ENCODE measurements around the gene CCDC184.
"Not testable (repeated sequence)": the region's sequence is repeated elsewhere in the genome, so short reads cannot be mapped to it uniquely, and the experiment has no call there.

Gene CCDC184

DNA sequence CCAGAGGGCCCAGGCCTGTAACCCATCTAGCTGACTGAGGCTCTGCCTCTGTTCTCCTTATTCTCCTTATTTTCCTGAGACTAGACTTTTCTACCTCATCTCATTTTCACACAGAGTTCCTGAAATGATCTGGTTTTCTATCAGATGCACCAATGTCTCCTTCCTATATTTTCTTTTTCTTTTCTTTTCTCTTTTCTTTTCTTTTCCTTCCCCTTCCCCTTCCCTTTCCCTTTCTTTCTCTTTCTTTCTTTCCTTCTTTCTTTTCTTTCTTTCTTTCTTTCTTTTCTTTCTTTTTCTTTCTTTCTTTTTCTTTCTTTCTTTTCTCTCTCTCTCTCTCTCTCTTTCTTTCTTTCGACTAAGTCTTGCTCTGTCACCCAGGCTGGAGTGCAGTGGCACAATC is 3.0 kb upstream of the CCDC184 start:
- DNase-seq: no peak

DNA sequence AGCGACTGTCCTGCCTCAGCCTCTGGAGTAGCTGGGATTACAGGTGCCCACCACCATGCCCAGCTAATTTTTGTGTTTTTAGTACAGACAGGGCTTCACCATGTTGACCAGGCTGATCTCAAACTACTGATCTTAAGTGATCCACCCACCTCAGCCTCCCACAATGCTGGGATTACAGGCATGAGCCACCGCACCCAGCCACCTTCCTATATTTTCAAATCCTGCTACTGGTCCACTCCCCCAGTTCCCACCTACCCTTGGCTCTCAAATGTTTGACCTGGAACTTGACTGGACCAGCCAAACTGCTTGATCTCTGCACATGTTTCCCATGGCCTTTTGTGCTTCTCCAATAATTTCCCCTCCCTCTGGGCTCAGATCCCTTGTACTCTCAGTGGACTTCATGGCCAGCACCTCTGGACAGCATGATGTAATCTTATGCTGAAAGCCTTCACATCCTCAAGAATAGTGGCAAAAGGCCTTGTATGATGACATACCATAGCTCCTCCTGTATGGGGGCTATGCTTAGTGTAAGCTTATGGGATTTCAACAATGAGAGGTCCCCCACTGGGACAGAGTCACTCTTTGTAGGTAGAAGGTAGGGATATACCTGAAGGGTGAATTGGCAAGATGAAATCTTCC is 2.5 kb upstream of the CCDC184 start:
- no peak for DNase-seq

DNA sequence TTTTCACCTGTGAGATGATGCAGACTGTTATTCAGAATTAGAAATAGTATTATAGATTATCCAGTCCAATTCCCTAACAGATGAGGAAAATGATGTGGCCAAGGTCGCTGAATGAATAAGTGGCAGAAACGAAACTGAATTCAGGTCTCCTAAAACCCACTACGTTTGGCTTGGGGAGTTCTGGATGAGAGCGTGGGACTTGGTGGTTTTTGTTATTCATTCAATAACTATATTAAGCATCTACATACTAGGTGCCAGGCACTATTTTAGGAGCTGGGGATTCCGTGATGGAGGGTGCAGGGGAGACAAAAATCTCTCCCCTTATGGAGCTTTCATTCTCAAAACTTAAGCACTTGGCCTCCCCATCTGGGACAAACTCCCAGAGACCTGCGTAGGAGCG is 813 bp upstream of the CCDC184 start:
- no peak for DNase-seq

DNA sequence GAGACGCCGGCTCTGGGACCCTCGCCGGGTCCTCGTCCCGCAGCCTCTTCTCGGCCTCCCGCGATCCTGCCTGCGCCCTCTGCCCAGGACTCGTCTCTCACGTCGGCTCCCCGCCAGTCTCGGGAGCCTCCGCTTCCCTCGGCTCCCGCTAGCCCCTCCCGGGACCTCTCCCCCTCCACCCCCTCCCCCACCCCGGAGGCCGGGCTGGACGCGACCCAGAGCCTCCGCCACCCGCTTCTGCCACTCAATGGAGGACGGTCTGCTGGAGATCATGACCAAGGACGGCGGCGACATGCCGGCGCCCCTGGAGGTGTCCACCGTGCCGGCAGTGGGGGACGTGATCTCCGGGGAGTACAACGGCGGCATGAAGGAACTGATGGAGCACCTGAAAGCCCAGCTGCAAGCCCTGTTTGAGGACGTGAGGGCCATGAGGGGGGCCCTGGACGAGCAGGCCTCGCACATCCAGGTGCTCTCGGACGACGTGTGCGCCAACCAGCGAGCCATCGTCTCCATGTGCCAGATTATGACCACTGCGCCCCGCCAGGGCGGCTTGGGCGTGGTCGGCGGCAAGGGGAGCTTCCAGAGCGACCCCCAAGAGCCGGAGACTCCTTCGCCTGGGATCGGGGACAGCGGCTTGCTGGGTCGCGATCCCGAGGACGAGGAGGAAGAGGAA is 568 bp downstream of the CCDC184 start:
- no peak for DNase-seq

DNA sequence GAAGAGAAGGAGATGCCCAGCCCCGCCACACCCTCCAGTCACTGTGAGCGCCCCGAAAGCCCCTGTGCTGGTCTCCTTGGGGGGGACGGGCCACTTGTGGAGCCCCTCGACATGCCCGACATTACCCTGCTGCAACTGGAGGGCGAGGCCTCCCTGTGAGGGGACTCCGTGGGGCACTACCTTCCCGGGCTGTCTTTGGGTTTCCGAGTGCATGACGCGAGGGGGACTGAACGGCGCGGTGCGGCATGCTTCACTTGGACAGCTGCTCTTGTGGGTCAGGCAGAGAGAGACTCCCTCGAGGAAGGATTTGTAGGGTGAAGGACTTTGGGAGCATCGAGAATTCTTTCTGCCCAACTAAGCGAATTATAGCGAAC is 1.1 kb downstream of the CCDC184 start:
- peak in 1 of 2 experiments; percentile 28 for DNase-seq

DNA sequence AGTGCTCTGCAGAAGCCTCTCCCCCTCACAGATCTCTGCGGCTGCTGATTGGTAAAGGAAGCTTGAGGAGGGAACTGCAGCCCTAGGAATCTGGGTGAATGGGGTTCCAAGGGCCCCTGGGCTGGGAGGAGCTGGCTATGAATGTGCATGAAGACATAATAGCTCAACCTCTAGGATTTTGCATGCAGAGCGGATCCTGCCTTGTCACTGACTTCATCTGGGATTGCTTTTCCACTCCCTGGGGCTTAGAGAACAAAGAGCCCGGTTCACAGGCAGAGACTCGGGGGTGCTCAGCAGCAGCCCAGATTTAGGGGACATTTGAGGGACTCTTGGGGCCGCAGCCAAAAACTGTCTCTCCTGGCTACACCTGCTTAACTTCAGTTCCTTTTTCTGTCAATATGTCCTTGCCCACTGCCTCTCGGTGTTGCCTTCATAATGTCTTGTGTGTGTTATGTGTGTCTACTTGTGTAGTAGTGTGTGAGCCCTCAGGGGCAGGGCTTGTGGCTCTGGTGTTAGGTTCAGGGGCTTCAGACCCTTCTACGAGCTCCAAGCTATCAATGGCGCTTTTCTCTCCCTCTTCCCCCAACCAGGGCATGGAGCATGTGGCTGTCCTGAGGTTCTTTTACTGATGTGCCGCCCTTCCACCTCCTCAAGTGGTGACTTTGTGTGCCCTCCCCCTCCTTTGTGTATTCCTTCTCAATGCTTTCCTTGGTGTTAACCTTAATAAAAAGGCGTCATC is 1.9 kb downstream of the CCDC184 start:
- peak in 1 of 2 experiments; percentile 5 for DNase-seq

DNA sequence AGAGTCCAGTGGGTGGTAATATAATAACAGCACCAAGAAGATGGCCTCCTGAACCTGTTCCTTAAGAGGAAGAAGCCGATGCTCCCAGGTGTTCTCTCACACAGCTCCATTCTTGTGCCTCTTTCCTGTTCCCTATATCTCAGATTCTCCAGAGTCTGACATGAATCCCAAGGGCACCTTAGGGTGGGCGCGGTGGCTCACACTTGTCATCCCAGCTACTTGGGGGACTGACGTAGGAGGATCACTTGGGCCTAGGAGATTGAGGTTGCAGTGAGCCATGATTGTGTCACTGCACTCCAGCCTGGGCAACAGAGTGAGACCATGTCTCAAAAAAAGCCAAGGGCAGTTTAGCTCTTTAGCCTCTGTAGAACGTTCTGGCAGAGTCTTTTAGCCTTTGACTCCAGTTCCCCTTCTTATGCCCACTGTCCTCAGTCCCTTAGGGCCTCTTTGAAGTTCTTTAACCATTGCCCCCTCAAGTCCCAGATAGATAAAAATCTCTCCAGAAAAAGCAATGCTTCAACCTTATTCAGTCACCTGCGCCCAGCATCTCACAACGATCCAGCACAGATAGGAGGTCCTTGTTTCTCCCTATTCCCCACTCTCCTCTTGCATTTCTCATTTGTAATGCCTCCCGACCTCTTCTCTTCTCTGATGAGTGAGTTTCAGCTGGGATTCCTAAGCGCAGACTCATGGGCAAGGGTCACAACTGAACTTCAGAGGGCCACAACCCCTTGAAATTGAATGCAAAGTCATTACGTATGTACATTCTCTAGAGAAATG is 4.7 kb downstream of the CCDC184 start:
- DNase-seq: no peak

DNA sequence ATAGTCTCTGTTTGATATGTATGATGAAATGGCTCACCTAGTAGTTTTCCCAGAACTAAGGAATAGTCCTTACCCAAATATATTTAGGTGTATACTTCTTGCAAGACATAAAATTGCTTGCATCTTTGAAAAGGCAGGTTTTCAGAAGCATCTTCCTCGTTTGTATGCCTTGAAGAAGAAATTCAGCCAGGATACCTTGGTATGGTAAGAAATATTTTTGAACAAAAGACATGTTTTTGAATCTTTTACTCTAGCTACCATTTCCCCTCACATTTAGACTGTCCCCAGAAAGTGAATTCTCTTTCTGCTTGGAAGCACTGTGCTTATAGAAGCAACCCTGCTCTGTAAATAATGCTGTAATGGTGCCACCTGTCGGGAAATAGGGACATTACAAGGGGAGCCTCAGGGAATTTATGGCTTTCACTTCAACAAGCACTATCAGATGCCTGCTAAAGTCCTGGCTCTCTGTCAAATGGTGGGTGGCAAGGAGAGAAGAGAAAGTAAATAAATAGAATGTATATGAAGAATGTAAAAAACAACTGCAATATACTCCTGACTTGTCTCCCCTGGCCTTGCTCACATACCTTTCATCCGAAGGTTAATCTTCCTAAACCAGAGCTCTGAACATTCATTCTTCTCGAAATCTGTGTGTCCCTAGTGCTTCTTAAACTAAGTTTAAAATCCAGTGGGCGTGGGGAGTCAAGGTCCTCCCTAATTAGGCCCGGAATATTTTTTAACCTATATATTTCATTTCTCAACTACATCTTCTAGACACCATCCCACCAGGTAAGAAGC is 6.1 kb downstream of the CCDC184 start:
- DNase-seq: peak; percentile 59 to 74

DNA sequence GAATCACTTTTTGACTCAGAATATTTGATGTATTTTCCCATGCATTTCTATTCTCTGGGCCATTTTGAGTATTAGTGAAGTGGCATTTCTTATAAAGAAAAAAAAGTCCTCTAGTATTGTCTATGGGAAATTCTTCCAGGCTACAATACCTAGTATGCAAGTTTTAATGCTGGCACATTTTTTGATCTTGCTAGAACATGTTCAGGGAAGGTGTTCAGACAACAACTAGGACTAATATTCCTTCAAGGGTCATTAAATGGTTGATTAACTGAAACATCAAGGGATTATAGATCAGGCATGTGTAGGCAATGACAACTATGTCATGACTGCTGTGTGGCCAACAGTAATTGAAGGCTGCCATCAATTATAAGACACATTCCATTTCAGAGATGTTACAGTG is 7.7 kb downstream of the CCDC184 start:
- no peak for DNase-seq

DNA sequence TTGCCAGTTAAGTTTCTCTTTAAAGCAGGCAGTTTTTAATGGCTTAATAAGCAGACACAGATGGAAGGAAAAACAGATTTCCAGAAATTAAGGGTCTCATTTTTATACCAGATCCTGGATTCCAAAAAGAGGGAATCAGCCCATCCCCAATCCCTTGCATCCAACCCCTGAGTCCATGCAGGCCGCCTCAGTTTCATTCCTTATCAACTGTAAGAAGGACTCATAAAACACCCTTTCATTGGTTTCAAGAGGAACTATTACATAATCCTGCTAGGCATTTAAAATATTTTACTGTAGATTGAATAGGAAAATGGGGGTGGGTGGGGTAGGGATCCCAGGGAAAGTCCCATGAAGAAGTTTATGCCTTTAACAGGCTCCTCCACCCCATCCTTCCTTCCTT is 9.4 kb downstream of the CCDC184 start:
- no peak for DNase-seq

DNA sequence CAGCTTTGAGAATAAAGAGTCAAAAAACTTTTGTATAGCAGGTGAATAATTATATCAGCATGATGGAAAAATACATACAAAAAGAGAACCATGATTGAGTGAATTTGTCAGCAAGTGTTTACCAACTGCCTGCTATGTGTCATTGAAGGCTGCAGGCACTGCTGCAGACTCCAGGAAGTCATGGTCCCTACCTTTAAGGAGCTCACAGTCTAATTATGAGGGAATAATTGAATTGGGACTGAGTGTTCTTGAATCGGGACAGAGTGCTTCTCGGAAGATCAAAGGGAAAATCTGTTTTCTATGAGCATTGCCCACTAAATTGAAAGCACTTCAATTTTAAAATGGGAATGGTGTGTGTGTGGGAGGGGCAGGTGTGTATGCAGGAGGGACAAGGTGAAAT is 10.2 kb downstream of the CCDC184 start:
- no peak for DNase-seq

DNA sequence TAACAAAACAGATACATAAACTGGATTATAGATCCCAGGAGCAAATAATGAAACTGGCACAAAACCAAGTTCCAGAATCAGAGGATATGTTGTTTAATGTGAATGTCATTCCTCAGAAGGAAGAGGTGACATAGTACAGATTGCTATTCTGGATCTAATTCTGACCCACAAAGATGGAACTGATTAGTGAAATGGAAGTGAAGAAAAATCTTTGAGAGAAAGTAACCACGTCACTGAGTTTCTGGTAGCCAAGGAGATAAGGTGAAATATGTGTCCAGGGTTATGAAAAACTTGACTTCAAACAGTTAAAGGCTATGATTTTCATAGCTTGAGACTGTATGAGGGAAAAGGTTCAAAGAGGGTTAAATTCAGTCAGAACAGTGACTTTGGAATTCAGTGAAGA is 11.4 kb downstream of the CCDC184 start:
- no peak for DNase-seq

DNA sequence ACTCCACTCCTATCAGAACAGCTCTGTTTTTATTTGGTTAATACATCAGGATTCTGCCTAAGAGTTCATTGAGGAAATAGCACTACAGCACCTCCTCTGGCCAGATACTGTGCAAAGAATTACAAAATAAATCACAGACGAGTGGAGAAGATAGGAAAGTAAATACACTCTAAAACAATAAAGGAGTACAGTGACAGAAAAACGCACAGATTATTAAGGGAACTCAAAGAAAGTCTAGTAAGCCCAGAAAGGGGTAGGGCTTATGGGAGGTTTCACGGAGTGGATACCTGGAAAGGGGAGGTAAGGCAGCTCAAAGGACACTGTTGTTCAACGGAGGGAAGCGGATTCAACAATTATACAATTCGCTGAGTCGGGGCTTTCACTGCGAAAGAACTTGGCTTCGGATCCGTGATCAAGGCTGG is 14.1 kb downstream of the CCDC184 start:
- DNase-seq: peak in 1 of 2 experiments; percentile 33

DNA sequence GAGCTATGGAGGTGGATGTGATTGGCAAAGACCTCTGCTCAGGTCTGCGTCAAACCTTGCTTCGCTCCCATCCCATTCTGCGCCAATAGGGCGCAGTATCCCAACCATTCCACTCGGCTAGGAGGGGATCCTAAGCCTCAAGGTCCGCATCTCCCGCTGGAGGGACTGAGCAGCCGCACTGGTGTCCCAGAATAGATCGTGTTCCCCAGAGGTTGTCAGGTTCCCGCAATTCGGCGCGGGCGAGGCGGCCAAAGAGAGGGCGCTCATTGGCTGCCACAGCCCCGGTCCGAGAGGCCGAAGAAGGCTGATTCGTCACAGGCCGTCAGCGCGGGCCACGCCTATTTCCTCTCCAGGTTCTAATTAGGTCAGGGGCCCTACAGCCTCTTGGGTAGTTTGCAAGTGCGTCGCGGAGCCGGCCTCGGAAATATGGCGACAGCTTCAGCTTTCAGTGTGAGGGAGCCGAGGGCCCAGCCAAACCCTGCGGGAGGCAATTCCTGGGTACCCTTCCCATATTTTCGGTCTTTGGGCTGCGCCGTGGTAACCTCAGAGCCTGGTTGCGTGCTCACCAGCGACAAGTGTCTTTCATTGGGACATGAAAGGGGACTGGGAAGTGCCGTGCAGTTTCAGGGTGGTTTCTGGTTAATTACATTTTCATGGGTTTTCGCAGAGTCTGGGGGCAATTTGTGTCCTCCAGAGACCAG is 14.7 kb downstream of the CCDC184 start:
- peak; percentile 80 to 88 for DNase-seq

DNA sequence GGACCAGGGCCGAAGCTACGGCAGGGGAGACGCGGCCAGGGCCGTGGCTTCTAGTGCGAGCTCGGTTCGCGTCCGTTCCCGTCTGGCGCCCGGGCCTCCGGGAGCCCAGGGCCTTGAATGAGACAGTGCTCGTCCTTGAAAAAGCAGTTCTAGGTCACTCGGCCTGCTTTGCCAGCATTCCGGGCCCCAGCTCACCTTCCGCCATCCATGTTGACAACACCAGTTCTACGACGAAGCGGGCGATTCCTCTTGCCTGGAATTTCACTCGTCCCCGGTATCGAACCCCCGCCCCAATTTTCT is 15.2 kb downstream of the CCDC184 start:
- DNase-seq: no peak

DNA sequence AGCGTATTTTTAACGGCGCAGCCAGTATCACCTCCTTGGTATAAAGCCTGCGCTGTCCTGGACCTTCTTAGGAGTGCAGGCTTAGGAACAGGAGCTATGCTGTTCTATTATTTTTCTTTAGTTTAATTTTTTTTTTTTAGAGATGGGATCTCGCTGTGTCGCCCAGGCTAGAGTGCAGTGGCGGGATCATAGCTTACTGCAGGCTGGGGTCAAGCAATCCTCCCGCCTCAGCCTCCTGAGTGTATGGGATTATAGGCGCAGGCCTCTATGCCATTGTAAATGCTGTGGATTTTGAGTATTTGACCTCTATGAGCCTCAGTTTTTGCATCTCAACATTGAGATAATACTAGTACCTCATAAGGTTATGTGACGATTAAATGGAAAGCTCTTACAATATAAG is 15.5 kb downstream of the CCDC184 start:
- DNase-seq: no peak

DNA sequence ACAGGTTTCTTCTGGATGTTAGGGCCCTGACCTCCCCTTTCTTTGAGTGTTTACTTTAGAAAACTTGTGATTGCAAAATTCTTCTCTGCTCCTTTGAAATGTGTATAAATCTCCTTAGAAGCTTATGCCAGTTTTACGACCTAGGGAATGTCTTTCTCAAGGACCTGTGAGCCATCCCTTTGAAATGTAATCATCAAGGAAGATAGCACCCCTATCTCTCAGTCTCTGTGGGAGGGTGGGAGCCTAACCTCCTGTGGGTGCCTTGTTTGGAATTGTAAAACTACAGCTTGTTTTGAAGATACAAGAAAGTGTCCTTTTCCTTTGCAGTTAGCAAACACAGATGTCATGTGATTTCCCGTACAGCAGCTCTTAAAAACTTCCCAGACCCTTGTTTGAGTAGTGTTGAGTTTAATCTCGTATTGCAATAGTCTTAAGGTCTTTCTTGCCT is 16.4 kb downstream of the CCDC184 start:
- DNase-seq: no peak

DNA sequence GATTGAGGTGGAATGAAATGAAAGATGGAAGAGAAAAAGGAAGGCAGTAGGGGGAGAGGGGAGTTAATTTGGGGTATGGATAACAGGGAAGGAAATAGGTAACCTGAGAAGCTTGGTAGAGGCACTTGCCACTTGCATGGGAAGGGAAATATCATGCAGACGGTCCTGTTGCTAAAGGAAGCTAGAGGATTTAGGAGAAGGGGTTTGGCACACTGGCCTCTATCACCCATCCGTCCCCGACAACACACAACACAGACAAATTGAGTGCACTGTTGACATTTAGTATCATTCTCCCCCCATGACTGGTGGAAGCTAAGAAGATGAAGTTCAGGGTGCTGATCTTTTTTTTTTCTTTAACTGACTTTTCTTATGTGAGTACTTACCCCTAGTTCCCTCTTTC is 17.6 kb downstream of the CCDC184 start:
- DNase-seq: no peak

DNA sequence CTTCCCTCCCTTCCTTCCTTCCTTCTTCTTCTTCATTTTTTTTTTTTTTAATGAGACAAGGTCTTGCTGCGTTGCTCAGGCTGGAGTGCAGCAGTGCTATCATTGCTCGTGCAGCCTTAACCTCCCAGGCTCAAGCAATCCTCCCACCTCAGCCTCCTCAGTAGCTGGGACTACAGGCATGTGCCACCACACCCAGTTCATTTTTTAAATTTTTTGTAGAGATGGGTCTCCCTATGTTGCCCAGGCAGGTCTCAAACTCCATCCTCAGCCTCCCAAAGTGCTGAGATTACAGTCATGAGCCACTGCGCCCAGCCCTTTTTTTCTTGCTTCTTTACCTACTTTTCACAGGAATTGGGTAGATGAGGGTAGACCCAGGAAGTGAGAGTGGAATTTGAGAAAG is 18.1 kb downstream of the CCDC184 start:
- DNase-seq: no peak

DNA sequence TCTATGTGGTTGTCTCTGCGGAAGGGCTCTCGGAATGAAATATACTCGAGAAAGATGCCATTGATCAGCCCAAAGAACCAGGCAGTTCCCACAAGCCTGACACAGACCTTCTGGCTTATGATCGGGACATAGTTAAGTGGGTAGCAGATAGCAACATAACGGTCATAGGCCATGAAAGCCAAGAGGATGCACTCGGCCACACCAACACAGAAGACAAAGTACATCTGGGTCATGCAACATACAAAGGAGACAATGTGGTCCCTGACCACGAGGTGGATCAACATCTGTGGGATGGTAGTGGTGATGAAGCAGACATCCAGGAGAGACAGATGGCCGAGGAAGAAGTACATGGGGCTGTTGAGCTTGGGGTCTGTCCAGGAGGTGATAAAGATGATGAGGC is 19.3 kb downstream of the CCDC184 start:
- no peak for DNase-seq

DNA sequence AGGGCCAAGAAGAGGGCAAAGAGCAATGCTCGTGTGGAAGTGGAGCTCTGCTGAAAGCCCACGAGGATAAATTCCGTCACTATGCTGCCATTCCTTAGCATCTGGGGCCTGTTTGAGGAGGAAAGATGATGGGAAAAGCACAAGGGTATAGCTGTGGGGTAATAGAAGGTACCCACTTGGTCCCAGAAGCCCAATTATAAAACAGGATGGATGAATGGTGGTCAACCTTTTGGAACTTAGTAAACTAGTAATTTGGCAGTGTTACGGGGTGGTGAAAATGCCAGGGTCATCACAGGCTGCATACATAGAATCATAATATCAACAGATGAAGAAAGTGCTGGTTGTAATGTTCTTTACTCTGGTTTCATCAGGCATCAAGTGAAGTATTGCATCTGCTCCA is 19.7 kb downstream of the CCDC184 start, which contains the start of gene OR10AD1:
TSS of gene OR10AD1 (minus strand) at position 101 of the 400 bp plus-strand sequence. CDS start at position 101, 0 bp downstream.
- no peak for DNase-seq

DNA sequence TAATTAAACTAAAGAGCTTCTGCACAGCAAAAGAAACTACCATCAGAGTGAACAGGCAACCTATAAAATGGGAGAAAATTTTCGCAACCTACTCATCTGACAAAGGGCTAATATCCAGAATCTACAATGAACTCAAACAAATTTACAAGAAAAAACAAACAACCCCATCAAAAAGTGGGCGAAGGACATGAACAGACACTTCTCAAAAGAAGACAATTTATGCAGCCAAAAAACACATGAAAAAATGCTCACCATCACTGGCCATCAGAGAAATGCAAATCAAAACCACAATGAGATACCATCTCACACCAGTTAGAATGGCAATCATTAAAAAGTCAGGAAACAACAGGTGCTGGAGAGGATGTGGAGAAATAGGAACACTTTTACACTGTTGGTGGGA is 26.1 kb downstream of the CCDC184 start:
- DNase-seq: not testable (repeated sequence)

Data from NCI-H524 (cell line).